Adrenal gland (tissue), 5 donors: ENCODE measurements around the gene SYNGR2.
"Not testable (repeated sequence)": the region's sequence is repeated elsewhere in the genome, so short reads cannot be mapped to it uniquely, and the experiment has no call there.

Source experiments
- POLR2A ChIP-seq, 2 donors: fragments of 450-650 bp; IDR thresholded peaks; one replicate each; pipeline ENCODE4 v1.6.1; 2017; ENCODE audit warnings: antibody characterized with exemption in 2 of 2, mild to moderate bottlenecking in 2 of 2, moderate library complexity in 1 of 2
- TF ChIP-seq, protein P1 (sequence below), 6 experiments: fragments of 450-650 bp in 4 of 6; fragments of 200-600 bp in 2 of 6; sonication (generic) in 1 of 6; IDR thresholded peaks; 1 replicate in 5 of 6; 2 replicates in 1 of 6; pipeline versions ENCODE4 v1.5.1 to v1.8.0; 2016 to 2021; ENCODE audit warnings: antibody characterized with exemption in 6 of 6, mild to moderate bottlenecking in 2 of 6, moderate library complexity in 1 of 6
- donor health status: DM: no; HTN: no; CAD: no.

DNA sequence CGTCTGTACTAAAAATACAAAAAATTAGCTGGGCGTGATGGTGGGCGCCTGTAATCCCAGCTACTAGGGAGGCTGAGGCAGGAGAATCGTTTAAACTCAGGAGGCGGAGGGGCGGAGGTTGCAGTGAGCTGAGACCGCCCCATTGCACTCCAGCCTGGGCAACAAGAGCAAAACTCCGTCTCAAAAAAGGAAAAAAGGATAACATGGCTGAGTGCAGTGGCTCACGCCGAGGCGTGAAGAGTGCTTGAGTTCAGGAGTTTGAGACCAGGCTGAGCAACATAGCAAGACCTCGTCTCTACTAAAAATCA is 28.6 kb upstream of the SYNGR2 start:
- TF ChIP-seq, protein P1, sequence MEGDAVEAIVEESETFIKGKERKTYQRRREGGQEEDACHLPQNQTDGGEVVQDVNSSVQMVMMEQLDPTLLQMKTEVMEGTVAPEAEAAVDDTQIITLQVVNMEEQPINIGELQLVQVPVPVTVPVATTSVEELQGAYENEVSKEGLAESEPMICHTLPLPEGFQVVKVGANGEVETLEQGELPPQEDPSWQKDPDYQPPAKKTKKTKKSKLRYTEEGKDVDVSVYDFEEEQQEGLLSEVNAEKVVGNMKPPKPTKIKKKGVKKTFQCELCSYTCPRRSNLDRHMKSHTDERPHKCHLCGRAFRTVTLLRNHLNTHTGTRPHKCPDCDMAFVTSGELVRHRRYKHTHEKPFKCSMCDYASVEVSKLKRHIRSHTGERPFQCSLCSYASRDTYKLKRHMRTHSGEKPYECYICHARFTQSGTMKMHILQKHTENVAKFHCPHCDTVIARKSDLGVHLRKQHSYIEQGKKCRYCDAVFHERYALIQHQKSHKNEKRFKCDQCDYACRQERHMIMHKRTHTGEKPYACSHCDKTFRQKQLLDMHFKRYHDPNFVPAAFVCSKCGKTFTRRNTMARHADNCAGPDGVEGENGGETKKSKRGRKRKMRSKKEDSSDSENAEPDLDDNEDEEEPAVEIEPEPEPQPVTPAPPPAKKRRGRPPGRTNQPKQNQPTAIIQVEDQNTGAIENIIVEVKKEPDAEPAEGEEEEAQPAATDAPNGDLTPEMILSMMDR (IDR thresholded peaks at IDR 0.05) = not testable (repeated sequence)
- TF ChIP-seq POLR2A (IDR thresholded peaks at IDR 0.05) = not testable (repeated sequence)
